ENCODE data around the gene ATCAY. TPM values are rescaled to one million over a fixed set of nuclear protein-coding genes. Genes with fewer than 3 reads are reported as not detected.

The ATCAY gene, protein sequence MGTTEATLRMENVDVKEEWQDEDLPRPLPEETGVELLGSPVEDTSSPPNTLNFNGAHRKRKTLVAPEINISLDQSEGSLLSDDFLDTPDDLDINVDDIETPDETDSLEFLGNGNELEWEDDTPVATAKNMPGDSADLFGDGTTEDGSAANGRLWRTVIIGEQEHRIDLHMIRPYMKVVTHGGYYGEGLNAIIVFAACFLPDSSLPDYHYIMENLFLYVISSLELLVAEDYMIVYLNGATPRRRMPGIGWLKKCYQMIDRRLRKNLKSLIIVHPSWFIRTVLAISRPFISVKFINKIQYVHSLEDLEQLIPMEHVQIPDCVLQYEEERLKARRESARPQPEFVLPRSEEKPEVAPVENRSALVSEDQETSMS
- not detected in 2 replicates for total RNA-seq

DNA sequence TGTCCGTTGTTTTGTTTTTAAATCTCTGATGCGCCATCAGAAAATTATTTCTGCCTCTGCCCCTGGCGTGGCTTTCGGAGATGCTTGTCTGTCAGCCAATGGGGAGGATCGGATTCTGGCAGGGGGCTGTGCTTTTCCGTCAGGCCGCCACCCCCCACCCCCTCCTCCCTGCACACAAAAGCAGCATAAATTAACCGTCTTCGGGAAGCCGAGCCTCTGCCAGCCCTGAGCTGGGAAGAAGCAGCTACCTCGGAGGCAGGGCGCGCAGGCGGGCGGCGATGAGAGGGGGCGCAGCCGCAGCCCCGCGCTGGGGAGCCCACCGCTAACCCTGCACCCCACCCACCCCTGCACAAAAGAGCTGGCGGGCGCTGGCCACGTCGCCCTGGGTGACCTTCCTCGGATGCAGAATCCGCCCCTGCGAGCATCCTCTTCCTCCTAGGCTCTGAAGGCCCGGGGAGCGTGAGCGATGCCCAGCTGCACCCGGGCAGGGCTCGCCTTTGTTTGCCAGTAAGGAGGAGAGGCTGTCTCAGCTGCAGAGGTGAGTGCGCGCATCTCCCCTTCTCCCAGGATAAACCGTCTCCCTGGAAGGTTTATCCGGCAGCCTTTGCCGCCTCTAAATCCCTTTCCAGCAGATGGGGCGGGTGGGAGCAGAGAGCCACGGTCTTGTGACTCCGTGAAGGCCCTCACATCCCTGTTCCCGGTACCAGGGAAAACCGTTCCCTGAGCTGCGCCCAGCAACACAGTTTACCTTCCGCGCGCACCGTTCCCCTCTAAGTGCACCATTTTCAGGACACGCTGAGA is at the start of gene ATCAY:
Gene ATCAY, plus strand, starts transcription at position 215 of the 801 bp plus-strand sequence. CDS start 5,083 bp downstream, outside the sequence.

DNA sequence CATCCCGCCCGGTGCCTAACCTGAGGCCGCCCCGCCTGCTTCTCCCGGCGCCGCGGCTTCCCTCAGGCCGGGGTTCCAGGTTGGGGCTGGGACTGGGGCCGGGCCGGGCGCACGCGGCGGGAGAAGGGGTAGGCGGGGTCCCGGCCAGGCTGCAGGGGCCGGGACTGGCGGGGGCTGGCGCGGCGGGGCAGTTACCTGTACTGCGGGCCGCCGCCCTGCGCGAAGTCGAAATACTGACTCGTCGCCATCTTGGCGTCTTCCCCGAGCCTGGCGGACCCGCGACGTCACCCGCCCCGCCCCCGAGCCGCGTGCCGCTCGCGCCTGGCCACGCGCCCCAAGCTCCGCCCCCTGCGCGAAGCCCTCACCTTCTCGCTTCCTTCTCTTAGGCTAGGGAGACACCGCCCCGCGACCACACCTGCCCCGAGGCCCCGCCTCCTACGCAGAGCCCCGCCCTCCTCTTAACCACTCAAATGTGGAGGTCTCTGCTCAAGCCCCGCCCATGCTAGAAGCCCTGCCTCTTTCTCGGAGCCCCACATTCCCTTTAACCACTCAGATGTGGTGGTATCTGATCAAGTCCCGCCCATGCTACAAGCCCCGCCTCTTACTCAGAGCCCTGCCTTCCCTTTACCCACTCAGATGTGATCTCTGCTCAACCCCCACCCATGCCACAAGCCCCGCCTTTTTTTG is 11.6 kb upstream of the ATCAY start, which contains the start of gene ZFR2:
Gene ZFR2, minus strand, starts transcription at position 269 of the 687 bp plus-strand sequence. Its CDS starts 21 bp downstream, at position 248.

DNA sequence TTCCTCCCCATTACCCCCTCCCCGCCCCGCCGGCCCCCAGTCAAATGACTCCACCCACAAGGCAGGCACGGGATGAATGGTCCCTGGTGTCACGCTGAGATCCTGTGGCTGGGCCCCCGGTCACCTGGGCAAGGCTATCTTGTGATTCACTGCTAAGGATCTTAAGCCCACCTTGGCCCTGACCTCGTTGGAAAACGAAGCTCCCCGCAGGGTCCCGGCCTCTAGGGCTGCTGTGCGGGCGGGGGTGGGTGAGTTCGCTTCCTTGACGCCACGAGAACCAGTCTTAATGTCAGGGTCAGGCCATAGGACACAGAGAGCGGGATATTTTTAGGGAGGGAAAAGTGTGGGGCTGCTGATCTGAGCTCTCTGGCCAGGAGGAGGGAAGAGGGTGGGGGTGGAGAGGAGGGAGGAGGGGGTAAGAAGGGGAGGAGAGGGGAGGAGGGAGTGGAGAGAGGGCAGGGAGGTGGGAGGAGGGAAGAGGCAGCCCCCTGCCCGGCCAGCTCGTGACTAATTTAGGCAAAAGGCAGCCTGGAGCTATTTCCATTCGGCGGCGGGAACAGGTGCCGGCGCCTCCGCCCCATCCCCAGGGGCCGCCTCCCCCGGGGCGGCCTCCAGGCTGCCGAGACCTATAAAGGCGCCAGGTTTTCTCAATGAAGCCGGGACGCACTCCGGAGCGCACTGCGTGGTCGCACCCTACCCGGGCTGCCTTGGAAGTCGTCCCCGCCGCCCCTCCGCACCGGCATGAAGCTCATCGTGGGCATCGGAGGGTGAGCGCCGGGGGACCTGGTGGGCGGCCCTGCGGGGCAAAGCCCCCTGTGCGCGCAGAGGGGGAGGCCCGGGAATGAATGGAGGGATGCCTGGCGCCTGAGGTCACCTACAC is 52.7 kb downstream of the ATCAY start, which contains the start of gene NMRK2:
Gene NMRK2, plus strand, starts transcription at position 139 of the 880 bp plus-strand sequence. Its CDS starts 603 bp downstream, at position 742.

DNA sequence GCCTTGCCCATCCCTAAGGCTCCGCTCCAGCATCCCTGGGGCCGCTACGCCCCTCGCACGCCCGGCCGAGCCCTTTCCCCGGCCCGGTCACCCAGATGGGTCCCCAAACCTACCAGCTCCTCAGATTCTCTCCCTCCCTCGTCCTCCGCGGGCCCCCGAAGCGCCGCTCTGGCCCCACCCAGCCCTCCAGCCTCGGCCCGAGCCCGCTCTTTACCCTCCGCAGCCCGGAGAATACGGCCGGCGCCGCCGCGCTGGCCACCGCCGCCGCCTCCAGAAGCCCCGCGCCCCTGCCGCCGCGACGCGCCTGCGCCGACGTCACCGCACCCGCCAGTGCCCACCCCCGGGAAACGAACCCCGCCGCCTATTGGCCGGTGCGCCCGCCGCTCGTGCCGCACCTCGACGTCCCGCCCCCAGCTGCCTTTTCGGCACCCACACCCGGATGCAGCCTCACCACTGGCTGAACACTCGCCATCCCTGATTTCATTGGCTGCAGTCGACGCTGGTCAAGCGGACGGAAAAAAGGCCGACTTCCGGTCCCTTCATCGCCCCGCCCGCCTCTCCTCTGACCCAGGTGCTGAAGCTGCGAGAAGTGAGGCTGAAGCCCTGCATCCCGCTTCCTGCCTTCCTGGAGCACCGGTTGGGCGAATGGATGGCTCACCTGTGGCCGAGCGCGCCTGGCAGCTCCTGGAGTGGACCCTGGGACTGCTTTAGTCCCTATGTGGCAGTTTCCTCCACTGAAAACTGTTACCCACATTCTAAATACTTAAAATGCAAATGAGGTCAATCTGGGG is 90.5 kb downstream of the ATCAY start, which contains the start of gene DAPK3:
Gene DAPK3, minus strand, starts transcription at position 292 of the 791 bp plus-strand sequence. CDS start 1,364 bp downstream, outside the sequence.

Other genes with a start within 250 kb of the ATCAY start
- 37.3 and 42.4 TPM in 2 replicates for gene PIP5K1C, start 180.2 kb upstream of the ATCAY start, total RNA-seq
- not detected in 2 replicates for gene TJP3, start 172.3 kb upstream of the ATCAY start, total RNA-seq
- 21.4 and 25.8 TPM in 2 replicates for gene APBA3, start 119.0 kb upstream of the ATCAY start, total RNA-seq
- 45.7 and 68.4 TPM in 2 replicates for gene MRPL54, start 118.0 kb upstream of the ATCAY start, total RNA-seq
- gene RAX2, start 108.5 kb upstream of the ATCAY start, total RNA-seq, result not detected in 2 replicates
- not detected in 2 replicates for gene MATK, start 94.3 kb upstream of the ATCAY start, total RNA-seq
- not detected in 2 replicates for gene ZFR2, start 11.6 kb upstream of the ATCAY start, total RNA-seq
- gene NMRK2, start 52.4 kb downstream of the ATCAY start, total RNA-seq, result 0.26 TPM in 1 of 2 replicates, not detected in the other
- 68.3 and 81.7 TPM in 2 replicates for gene DAPK3, start 90.4 kb downstream of the ATCAY start, total RNA-seq
- 3,007 and 5,415 TPM in 2 replicates for gene EEF2, start 104.8 kb downstream of the ATCAY start, total RNA-seq
- 12.7 and 14.6 TPM in 2 replicates for gene PIAS4, start 127.1 kb downstream of the ATCAY start, total RNA-seq
- gene ZBTB7A, start 186.2 kb downstream of the ATCAY start, total RNA-seq, result 31.6 and 44.0 TPM in 2 replicates
- 164 and 232 TPM in 2 replicates for gene MAP2K2, start 243.4 kb downstream of the ATCAY start, total RNA-seq